VCaP (cell line): ENCODE measurements around the gene ABCA2.

Experiments used
- H3K27ac ChIP-seq: fragments of 450-650 bp; 2 replicates; pipeline ENCODE4 v1.5.1; 2017
- CTCF ChIP-seq: fragments of 450-650 bp; conservative IDR thresholded peaks from 2 replicates; pipeline ENCODE4 v1.5.1; 2017; ENCODE audit warnings: mild to moderate bottlenecking, moderate library complexity

ABCA2 gene

GRCh38 chr9:136992819-136993369 lies 35.1 kb downstream of the ABCA2 start:
- H3K27ac ChIP-seq: peak overlapping the region; percentile 89
- no peak for TF ChIP-seq CTCF

- peak within 1 kb of the TSS; percentile 89 for H3K27ac ChIP-seq
- no peak for TF ChIP-seq CTCF
Observed at GRCh38 chr9:136991993-136992818, 35.8 kb downstream of the ABCA2 start, which contains the start of gene PAXX. Gene PAXX (plus strand): TSS chr9:136992422. CDS start chr9:136992444, 22 bp downstream.

GRCh38 chr9:136990242-136990911 lies 37.7 kb downstream of the ABCA2 start:
- TF ChIP-seq CTCF: no peak
- no peak overlapping the region; the same call in 1 of the 2 replicates for H3K27ac ChIP-seq

- TF ChIP-seq CTCF: no peak
- H3K27ac ChIP-seq: peak overlapping the region; percentile 48
Observed at GRCh38 chr9:136988872-136989271, 39.2 kb downstream of the ABCA2 start.

- H3K27ac ChIP-seq: no peak overlapping the region
- TF ChIP-seq CTCF: no peak
Observed at GRCh38 chr9:136985853-136986252, 42.2 kb downstream of the ABCA2 start.

GRCh38 chr9:136985027-136985602 lies 42.9 kb downstream of the ABCA2 start:
- TF ChIP-seq CTCF: no peak

GRCh38 chr9:136984464-136985026 lies 43.5 kb downstream of the ABCA2 start:
- no peak overlapping the region for H3K27ac ChIP-seq
- no peak for TF ChIP-seq CTCF

More at GRCh38 chr9:136985027-136985602, 42.9 kb downstream of the ABCA2 start:
- H3K27ac ChIP-seq: no peak overlapping the region
